Parathyroid adenoma (tissue), 2 donors: ENCODE data around the gene GCG.

Experiments used
- H2AFZ ChIP-seq: fragments of 300-600 bp; sonication (generic); one replicate; pipeline ENCODE4 v1.7.0; 2017; ENCODE audit warnings: antibody characterized with exemption, mild to moderate bottlenecking
- H3K27ac ChIP-seq: fragments of 300-600 bp; sonication (generic); one replicate; pipeline ENCODE4 v1.7.0; 2017
- H3K27me3 ChIP-seq: fragments of 300-600 bp; sonication (generic); one replicate; pipeline ENCODE4 v1.7.0; 2017; ENCODE audit warnings: low read length; ENCODE audit not compliant: control insufficient read depth, insufficient read depth
- H3K36me3 ChIP-seq: fragments of 300-600 bp; sonication (generic); one replicate; pipeline ENCODE4 v1.7.0; 2017; ENCODE audit warnings: low read length; ENCODE audit not compliant: control insufficient read depth, insufficient read depth
- H3K4me1 ChIP-seq: fragments of 300-600 bp; sonication (generic); one replicate; pipeline ENCODE4 v1.7.0; 2017; ENCODE audit warnings: control low read depth
- H3K4me2 ChIP-seq: fragments of 300-600 bp; sonication (generic); one replicate; pipeline ENCODE4 v1.7.0; 2017; ENCODE audit warnings: low read length
- H3K4me3 ChIP-seq: fragments of 300-600 bp; sonication (generic); one replicate; pipeline ENCODE4 v1.7.0; 2017; ENCODE audit warnings: low read depth, low read length
- H3K79me2 ChIP-seq: fragments of 300-600 bp; sonication (generic); one replicate; pipeline ENCODE4 v1.7.0; 2017; ENCODE audit warnings: control low read depth
- H3K9ac ChIP-seq: fragments of 300-600 bp; sonication (generic); one replicate; pipeline ENCODE4 v1.7.0; 2017; ENCODE audit warnings: mild to moderate bottlenecking
- H3K9me3 ChIP-seq: fragments of 300-600 bp; sonication (generic); one replicate; pipeline ENCODE4 v1.7.0; 2017; ENCODE audit warnings: low read length; ENCODE audit not compliant: control insufficient read depth
- TF ChIP-seq, protein P1 (sequence below): fragments of 300-600 bp; sonication (generic); IDR thresholded peaks from one replicate; pipeline ENCODE4 v1.7.0; 2017; ENCODE audit warnings: antibody characterized with exemption, mild to moderate bottlenecking
- donor health status: primary hyperparathyroidism.

Gene GCG

GRCh38 chr2:162152147-162152546 is at the start of gene GCG:
GCG (minus strand) TSS chr2:162152247; CDS start chr2:162149178, 3,069 bp downstream.
- no peak within 1 kb of the TSS for H2AFZ ChIP-seq
- no peaks in the 10 kb centered on the region for H3K36me3 ChIP-seq
- no peak within 1 kb of the TSS for H3K4me2 ChIP-seq
- TF ChIP-seq, protein P1, sequence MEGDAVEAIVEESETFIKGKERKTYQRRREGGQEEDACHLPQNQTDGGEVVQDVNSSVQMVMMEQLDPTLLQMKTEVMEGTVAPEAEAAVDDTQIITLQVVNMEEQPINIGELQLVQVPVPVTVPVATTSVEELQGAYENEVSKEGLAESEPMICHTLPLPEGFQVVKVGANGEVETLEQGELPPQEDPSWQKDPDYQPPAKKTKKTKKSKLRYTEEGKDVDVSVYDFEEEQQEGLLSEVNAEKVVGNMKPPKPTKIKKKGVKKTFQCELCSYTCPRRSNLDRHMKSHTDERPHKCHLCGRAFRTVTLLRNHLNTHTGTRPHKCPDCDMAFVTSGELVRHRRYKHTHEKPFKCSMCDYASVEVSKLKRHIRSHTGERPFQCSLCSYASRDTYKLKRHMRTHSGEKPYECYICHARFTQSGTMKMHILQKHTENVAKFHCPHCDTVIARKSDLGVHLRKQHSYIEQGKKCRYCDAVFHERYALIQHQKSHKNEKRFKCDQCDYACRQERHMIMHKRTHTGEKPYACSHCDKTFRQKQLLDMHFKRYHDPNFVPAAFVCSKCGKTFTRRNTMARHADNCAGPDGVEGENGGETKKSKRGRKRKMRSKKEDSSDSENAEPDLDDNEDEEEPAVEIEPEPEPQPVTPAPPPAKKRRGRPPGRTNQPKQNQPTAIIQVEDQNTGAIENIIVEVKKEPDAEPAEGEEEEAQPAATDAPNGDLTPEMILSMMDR, result no peak
- H3K9me3 ChIP-seq, result no peaks in the 10 kb centered on the region
- H3K4me3 ChIP-seq, result no peak within 1 kb of the TSS
- no peak within 1 kb of the TSS for H3K9ac ChIP-seq
- no peak within 1 kb of the TSS for H3K27ac ChIP-seq
- H3K4me1 ChIP-seq, result peaks cover 5% of the 10 kb centered on the region
- no peaks in the 10 kb centered on the region for H3K27me3 ChIP-seq
- no peaks in the 10 kb centered on the region for H3K79me2 ChIP-seq

- Histone ChIP-seq H3K9ac (no peak overlapping the region), H3K9me3 (no peaks in the 10 kb centered on the region), H3K4me1 (no peaks in the 10 kb centered on the region), H3K4me2 (no peak overlapping the region), H3K36me3 (no peaks in the 10 kb centered on the region), H3K4me3 (no peak overlapping the region), H2AFZ (no peak overlapping the region), H3K27me3 (no peaks in the 10 kb centered on the region), H3K27ac (no peak overlapping the region), H3K79me2 (no peaks in the 10 kb centered on the region)
- TF ChIP-seq, protein P1, result no peak
These were observed 48.6 kb upstream of the GCG start for GRCh38 chr2:162200636-162201035.

- H3K4me3 ChIP-seq, result no peak overlapping the region
- H3K9ac ChIP-seq, result no peak overlapping the region
- no peak overlapping the region for H2AFZ ChIP-seq
- no peak overlapping the region for H3K4me2 ChIP-seq
- H3K9me3 ChIP-seq, result no peaks in the 10 kb centered on the region
- no peaks in the 10 kb centered on the region for H3K27me3 ChIP-seq
- no peaks in the 10 kb centered on the region for H3K4me1 ChIP-seq
- no peaks in the 10 kb centered on the region for H3K79me2 ChIP-seq
- H3K36me3 ChIP-seq, result no peaks in the 10 kb centered on the region
- TF ChIP-seq, protein P1, result no peak
- H3K27ac ChIP-seq, result no peak overlapping the region
These were observed 47.9 kb upstream of the GCG start for GRCh38 chr2:162199913-162200312.

GRCh38 chr2:162198239-162198638 is 46.2 kb upstream of the GCG start:
- no peak overlapping the region for H3K27ac ChIP-seq
- H3K36me3 ChIP-seq, result no peaks in the 10 kb centered on the region
- no peaks in the 10 kb centered on the region for H3K4me1 ChIP-seq
- H3K9me3 ChIP-seq, result no peaks in the 10 kb centered on the region
- TF ChIP-seq, protein P1, result no peak
- no peaks in the 10 kb centered on the region for H3K27me3 ChIP-seq
- H3K79me2 ChIP-seq, result no peaks in the 10 kb centered on the region
- no peak overlapping the region for H3K9ac ChIP-seq
- H2AFZ ChIP-seq, result no peak overlapping the region
- no peak overlapping the region for H3K4me3 ChIP-seq
- no peak overlapping the region for H3K4me2 ChIP-seq

- no peak overlapping the region for H3K4me2 ChIP-seq
- no peak overlapping the region for H3K4me3 ChIP-seq
- no peaks in the 10 kb centered on the region for H3K36me3 ChIP-seq
- no peaks in the 10 kb centered on the region for H3K9me3 ChIP-seq
- no peaks in the 10 kb centered on the region for H3K79me2 ChIP-seq
- H3K27me3 ChIP-seq, result no peaks in the 10 kb centered on the region
- TF ChIP-seq, protein P1, result no peak
- H3K9ac ChIP-seq, result no peak overlapping the region
- no peak overlapping the region for H3K27ac ChIP-seq
- H2AFZ ChIP-seq, result no peak overlapping the region
- no peaks in the 10 kb centered on the region for H3K4me1 ChIP-seq
These were observed 45.2 kb upstream of the GCG start for GRCh38 chr2:162197069-162197825.
